Activated CD8-positive, alpha-beta memory T cell treated with anti-CD3 and anti-CD28 coated beads, Interleukin-2, amount 50 U/mL, for 1 hour (primary cell): ENCODE measurements around the gene OBSCN.

Experiments
- DNase-seq: peaks from one replicate; pipeline ENCODE4 v3.0.0-alpha.2; 2020; ENCODE audit errors: extremely low read depth

Gene OBSCN

DNA sequence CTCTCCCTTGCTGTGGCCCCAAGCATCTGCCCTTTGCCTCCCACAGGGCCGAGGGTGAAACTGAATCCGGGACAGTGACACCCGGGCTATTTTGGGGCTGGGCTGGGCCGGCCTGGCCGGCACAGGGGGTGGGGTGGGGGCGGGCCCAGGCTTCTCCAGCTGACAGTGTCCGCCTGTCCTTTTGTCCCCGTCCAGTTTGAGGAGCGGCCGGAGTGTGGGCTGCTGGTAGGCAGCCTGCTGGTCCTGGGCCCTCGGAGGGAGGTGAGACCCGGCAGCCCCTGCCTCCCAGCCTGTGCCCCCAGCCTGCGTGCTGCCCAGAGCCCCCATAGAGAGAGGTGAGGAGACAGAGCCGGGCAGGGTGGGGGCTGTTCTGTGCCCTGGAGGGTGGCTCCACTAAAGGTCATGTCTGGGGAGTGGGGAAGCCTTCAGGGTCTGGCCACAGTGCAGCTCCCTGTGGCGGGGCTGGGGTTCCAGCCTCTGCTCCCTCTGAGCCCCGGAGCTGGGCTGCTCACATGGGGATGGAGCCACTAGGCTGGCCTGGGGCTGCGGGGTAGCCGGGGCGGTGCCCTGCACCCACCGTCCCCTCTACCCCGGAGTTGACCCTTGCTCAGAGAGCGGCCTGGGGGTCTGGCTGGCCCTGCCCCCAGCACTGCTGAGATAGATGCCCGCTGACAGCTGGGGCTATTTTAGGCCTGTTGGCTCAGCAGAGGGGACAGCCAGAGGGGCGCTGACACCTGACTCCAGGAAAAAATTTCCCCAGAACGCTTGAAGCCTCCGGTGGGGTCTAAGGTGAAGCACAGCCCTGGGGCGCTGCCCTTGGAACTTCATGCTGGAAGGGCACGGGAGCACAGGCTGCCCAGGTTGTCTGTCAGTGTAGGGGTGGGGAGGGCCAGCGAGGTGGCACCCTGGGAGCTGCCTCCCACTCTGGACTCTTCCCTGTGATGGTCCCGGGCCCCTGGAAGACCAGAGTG, at the start of gene OBSCN:
Gene OBSCN (plus strand): TSS at position 194 of the 971 bp plus-strand sequence. CDS start 3,740 bp downstream, outside the sequence.
- DNase-seq: no peak

DNA sequence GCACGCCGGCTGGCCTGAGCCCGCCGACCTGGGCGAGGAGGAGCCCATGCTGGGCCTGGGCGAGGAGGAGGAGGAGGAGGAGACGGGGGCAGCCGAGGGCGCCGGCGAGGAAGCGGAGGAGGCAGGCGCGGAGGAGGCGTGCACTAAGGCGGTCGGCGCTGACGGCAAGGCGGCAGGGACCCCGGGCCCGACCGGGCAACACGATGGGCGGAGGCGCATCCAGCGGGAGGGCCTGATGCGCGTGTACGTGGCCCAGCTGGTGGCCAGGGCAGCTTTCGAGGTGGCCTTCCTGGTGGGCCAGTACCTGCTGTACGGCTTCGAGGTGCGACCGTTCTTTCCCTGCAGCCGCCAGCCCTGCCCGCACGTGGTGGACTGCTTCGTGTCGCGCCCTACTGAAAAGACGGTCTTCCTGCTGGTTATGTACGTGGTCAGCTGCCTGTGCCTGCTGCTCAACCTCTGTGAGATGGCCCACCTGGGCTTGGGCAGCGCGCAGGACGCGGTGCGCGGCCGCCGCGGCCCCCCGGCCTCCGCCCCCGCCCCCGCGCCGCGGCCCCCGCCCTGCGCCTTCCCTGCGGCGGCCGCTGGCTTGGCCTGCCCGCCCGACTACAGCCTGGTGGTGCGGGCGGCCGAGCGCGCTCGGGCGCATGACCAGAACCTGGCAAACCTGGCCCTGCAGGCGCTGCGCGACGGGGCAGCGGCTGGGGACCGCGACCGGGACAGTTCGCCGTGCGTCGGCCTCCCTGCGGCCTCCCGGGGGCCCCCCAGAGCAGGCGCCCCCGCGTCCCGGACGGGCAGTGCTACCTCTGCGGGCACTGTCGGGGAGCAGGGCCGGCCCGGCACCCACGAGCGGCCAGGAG, 49.5 kb upstream of the OBSCN start:
- DNase-seq: no peak

DNA sequence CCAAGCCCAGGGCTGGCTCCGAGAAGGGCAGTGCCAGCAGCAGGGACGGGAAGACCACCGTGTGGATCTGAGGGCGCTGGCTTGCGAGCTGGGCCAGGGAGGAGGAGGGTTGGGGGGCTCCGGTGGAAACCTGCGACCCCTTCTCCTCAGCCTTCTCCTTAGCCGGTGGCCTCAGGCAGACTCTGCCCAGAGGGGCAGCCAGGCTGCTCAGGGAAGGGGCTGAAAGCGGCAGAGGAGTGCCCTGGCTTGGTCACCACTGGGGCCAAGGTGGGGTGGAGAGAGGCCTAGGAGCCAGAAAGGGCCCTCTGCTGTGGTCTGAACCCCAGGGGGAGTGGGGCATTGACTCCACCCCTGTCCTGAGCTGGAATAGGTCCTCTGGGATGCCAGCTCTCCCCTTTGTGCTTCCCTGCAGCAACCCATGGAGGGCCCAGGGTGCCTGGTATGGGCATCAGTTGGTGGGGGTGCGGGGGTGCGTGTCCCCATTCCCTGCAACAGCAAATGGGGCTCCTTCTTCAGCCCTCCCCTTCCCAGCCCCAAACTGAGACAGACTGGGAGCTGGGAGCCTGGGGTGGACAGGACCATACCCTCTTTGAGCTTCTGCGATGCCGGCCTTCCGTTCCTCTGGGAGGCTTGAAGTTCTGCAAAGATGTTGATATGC, 48.7 kb upstream of the OBSCN start:
- no peak for DNase-seq

DNA sequence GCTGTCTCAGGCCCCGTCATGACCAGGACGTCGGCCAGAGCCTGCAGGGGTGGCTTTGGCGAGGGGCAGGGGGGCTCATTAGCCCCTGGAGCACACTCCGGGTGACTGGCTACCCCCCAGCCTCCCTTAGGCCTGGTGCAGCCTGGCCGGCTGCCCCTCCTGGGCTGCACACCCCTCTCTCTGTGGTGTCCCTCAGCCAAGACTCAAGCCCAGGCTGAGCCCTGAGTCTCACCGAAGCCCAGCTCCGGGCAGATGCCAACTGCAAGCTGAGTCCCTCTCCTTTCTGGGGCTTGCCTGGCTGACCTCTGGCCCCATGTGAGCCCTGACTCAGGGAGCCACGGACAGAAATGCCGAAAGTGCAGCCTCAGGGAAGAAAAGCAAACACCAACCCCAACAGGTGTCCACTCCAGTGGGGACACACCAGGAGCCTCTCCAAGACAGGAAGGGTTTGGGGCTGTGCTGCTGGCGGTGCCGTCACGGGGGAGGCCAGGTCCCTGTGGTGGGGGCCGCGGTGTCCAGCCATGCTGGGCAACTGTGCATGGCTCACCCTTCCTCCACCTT, 47.6 kb upstream of the OBSCN start:
- DNase-seq: no peak

- DNase-seq: no peak
Measured at GRCh38 chr1:228161362-228161761, 46.5 kb upstream of the OBSCN start.

GRCh38 chr1:228161866-228162265, 46.0 kb upstream of the OBSCN start:
- DNase-seq: no peak

- no peak for DNase-seq
Measured at GRCh38 chr1:228162286-228163006, 45.4 kb upstream of the OBSCN start.

DNA sequence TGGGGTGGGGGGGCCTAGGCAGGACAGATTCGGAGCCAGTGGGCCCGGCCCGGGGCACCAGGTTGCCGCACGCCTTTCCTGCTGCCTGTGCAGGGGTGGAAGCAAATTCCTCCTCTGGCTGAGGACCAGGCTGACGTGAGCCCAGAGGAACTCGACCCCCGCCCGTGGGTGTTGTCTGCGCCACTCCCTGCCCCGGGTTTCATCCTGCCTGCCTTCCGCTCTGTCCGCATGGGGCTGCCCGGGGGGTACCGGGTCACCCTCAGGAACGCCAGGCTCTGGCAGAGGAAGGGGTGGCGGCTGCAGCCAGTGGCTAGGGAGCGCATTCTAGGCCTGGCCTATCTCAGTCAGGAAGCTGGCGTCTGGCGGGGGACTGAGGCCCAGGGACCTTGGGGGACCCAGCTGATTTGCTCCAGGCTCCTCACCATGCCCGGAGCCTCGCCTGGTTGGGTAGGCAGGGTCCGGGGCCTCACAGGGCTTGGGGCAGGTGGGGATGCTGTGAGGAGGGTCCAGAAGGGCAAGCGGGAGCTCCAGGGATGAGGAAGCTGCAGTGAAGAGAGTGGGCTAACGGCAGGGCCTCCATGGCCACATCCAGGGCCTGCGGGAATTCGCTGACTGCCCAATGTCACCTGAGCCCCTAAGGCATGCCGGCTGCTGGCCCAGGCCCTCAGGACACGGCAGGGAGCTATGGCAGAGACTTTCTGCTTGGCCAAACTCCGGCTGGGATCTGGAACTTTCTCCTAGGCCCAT, 44.7 kb upstream of the OBSCN start:
- no peak for DNase-seq

DNA sequence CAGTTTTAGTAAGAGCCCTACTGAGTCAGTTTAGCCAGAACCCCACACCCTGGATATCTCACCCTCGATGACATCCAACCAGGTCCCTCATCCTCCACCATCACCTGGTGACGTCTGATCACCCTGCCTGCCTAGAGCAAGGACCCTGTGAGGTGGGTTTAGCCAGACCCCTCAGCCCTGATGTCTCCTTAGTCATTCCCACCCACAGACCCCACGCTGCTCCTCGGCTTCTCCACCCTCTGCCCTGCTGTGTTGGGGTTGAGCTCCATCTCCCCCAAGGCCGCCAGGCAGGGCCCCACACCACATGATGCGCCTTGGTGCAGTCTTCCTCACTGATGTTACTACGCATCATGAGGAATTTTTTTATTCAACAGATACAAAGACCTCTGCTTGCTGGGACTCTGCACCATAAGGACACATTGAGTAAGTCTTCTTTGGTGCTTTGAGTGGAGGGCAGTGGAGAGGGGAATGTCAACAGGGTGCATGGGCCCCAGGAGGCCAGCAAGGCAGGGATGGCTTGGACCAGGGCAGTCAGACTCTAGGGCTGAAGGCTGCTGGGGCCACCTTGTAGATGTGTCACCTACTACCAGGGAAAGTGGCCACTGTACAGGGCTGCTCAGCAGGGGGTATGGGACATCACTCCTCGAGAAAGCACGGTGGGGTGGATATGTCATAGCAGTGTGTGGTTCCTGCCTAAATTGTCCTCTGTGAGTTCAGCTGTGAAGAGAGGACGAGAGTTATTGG, 43.9 kb upstream of the OBSCN start:
- DNase-seq: no peak

DNA sequence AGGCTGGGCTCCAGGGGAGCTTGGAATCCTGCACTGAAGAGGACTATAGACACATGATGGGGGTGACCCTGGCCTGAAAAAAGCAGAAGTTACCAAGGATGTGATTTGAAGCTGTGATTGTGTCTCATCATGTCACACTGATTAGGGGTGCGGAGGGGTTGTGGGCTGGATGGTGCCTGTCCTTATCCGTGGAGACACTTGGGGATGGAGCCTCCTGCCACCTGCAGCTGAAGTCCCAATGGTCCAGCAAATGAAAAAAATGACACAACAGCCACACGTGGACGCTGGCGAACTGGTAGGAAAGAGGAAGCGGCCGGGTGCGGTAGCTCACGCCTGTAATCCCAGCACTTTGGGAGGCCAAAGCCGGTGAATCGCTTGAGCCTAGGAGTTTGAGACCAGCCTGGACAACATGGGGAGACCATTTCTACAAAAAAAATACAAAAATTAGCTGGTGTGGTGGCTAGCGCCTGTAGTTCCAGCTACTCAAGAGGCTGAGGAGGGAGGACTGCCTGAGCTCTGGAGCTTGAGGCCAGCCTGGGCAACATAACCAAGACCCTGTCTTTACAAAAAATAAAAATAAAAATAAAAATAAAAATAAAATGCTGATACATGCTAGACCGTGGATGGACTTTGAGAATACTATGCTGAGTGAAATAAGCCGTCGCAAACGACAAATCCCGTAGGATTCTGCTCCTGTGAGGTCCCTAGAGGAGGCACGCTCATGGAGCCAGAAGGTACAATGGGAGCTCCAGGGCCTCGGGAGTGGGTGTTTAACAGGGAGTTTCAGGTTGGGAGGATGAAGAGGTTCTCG, 43.1 kb upstream of the OBSCN start:
- DNase-seq: no peak

DNA sequence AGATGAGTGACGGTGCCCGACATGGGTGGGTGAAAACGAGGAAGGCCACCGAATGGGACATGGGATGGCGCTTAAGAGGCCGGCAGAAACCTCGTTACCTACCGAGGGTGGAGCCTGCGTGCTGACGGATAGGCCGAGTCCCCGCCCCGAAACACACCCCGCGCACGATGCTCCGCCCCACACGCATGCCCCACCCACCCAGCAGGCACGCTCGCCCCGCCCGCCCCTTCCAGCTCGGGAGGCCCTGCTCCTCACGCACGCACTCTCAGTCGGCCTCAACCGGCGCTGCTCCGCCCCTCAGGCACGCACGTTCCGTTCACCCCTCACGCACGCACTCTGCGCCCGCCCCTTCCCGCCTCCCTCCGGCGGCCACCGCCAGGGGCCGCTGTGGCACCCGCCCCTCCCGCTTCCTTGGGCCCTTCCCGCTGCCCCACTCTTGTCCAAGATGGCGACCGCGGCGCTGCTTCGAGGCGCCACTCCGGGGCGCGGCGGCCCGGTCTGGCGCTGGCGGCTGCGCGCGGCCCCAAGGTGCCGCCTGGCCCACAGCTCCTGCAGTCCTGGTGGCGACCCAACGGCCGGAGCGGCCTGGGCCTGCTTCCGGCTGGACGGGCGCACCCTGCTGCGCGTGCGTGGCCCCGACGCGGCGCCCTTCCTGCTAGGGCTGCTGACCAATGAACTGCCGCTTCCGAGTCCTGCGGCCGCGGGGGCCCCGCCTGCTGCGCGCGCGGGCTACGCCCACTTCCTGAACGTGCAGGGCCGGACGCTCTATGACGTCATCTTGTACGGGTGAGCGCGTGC, 42.3 kb upstream of the OBSCN start, which contains the start of gene IBA57:
Gene IBA57 (plus strand): TSS at position 433 of the 798 bp plus-strand sequence. CDS start 13 bp downstream, at position 446.
- peak; percentile 99 for DNase-seq

DNA sequence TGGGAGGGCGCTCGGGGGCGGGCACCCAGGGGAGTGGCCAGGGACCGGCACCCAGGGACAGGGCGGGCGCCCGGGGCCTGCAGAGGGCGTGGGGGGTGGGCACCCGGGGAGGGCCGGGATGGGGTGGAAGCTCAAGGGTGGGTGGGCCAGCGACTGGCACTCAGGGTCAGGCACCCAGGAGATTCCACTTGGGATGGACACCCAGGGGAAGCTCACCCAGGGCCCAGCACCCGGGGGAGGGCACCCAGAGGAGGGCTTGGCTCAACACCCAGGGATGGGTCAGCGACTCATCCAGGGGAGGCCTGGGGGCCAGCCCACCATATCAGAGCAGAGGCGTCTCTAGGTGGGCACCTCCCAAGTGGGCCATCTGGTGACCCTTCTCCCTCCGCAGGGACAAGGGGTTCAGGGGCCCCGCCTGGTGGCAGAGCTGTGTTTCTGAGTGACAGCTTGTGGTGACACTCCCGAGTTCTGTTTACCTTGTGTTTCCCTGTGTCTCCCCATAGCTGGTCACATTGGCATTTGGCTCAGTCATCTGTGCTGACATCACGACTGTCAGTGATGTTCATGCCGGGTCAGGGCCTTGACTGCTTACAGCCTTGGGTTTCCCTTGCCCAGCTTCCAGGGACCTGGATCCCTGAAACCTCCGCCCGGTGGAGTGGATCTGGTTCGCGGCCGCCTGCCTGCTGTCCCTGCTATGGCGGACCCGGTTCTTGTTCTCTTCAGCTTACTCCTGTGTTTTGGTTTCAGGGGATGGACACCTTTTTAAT, 41.5 kb upstream of the OBSCN start:
- DNase-seq: no peak

DNA sequence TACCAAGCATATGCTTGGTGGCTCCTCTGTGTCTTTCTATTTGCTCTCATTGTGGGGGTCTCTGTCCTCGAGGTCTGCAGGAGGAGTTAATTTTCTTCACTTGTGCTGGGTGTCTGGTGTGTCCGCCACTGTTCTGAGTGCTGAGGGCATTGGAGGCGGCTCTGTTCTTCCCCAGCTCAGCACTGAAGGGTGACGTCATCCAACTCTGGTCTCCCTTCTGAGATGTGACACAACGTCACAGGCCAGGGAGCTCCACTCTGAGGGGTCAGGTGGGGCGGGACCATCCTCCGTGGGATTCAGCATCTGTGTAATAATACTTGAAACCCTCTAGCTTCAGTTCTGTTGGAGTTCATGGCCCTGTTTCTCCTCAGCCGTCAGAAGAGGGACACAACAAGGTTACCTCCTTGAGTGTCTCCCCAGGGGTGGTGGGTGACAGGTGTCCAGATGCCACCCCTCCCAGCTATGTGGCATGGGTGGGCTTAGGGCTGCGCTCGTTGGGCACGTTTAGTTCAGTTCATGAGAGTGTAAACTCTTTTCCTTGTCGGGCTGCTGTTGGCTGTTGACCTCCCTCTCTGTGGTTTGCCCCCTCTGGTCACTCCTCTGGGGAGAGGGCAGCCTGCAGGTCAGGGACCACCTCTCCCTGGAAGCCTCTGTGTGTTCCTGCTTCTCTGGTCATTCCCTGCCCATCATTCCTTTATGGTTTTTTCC, 39.1 kb upstream of the OBSCN start:
- DNase-seq: no peak

GRCh38 chr1:228169345-228169744, 38.5 kb upstream of the OBSCN start:
- DNase-seq: no peak

DNA sequence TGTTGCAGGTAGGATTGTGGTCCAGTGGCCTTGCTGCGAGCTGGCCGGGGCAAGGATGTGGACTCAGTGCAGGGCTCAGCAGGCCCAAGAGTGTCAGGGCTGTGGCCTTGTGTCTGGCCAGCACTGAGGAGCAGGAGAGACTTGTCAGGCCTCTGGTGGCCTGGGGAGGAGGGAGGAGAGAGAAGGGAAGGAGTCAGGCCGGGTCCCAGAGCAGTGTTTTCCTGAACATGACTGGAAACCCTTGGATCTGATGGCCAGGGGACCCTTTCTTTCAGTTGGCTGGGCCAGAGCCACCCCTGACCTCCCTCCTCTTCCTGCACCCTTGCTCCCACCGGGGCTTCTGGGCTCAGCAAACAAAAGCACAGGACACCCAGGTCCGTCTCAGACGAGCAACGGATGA, 37.2 kb upstream of the OBSCN start:
- no peak for DNase-seq

GRCh38 chr1:228171221-228171891, 36.5 kb upstream of the OBSCN start:
- no peak for DNase-seq
